Naive B cell (primary cell): ENCODE data around the gene C1QL4. TPM values are rescaled to one million over a fixed set of nuclear protein-coding genes. Genes with fewer than 3 reads are reported as not detected.
"Not testable (repeated sequence)": the region's sequence is repeated elsewhere in the genome, so short reads cannot be mapped to it uniquely, and the experiment has no call there.

ENCODE experiments used
- ATAC-seq, 2 donors: fragments of 150-1000 bp; cut with Tn5 transposase; 2 replicates each; pipeline ENCODE4 v1.10.0; 2021; ENCODE audit warnings: low read depth in 2 of 2, mild to moderate bottlenecking in 2 of 2, moderate library complexity in 2 of 2
- DNase-seq: peaks from one replicate; pipeline ENCODE4 v3.0.0; 2022
- H3K27ac Mint-ChIP-seq, 6 donors: one replicate each; pipeline ENCODE4 v1.8.0; 2020 to 2022; ENCODE audit warnings: mild to moderate bottlenecking in 6 of 6, mixed read lengths in 6 of 6, moderate library complexity in 5 of 6, inconsistent platforms in 2 of 6
- H3K27me3 Mint-ChIP-seq, 3 donors: one replicate each; pipeline ENCODE4 v1.8.0; 2021 to 2022; ENCODE audit warnings: mixed read lengths in 3 of 3, mild to moderate bottlenecking in 1 of 3
- H3K36me3 Mint-ChIP-seq, 2 donors: one replicate each; pipeline ENCODE4 v1.8.0; 2020 to 2022; ENCODE audit warnings: mixed read lengths in 2 of 2, inconsistent platforms in 1 of 2, mild to moderate bottlenecking in 1 of 2
- H3K4me1 Mint-ChIP-seq, 3 donors: one replicate each; pipeline ENCODE4 v1.8.0; 2020 to 2022; ENCODE audit warnings: mixed read lengths in 3 of 3, inconsistent platforms in 1 of 3, mild to moderate bottlenecking in 1 of 3, moderate library complexity in 1 of 3
- H3K4me3 Mint-ChIP-seq, 8 donors: one replicate each; pipeline ENCODE4 v1.8.0; 2020 to 2022; ENCODE audit warnings: mild to moderate bottlenecking in 8 of 8, mixed read lengths in 8 of 8, moderate library complexity in 8 of 8, inconsistent platforms in 2 of 8
- H3K9me3 Mint-ChIP-seq, 7 donors: one replicate each; pipeline ENCODE4 v1.8.0; 2020 to 2022; ENCODE audit warnings: mixed read lengths in 7 of 7, mild to moderate bottlenecking in 5 of 7, inconsistent platforms in 2 of 7, moderate library complexity in 1 of 7
- polyA plus RNA-seq, 6 donors: library from polyadenylated mRNA; unstranded; fragments of 300-500 nt; fragmentation: Illumina TruSeq; gene quantifications; one replicate each; pipeline ENCODE4 v1.2.3, GENCODE V29; 2021; ENCODE audit warnings: low read depth in 6 of 6

C1QL4 gene
- polyA plus RNA-seq, 6 donors from 2014 or later = not detected

GRCh38 chr12:49287876-49288275 lies 49.1 kb downstream of the C1QL4 start:
- Mint-ChIP-seq H3K27ac (no peak overlapping the region), H3K27me3 (peaks cover 27 to 64% (median 59%) of the 10 kb centered on the region in 3 donors), H3K36me3 (no peaks in the 10 kb centered on the region), H3K4me3 (no peak overlapping the region), H3K4me1 (peaks cover 0 to 8% (median 0%) of the 10 kb centered on the region in 3 donors), H3K9me3 (no peaks in the 10 kb centered on the region)
- no peak for ATAC-seq
- DNase-seq = no peak

- Mint-ChIP-seq H3K27ac (no peak overlapping the region), H3K4me3 (no peak overlapping the region), H3K36me3 (no peaks in the 10 kb centered on the region), H3K4me1 (peaks cover 0 to 8% (median 0%) of the 10 kb centered on the region in 3 donors), H3K9me3 (no peaks in the 10 kb centered on the region), H3K27me3 (peaks cover 23 to 58% (median 48%) of the 10 kb centered on the region in 3 donors)
- no peak for DNase-seq
- no peak for ATAC-seq
Observed at GRCh38 chr12:49284672-49285071, 52.3 kb downstream of the C1QL4 start.

GRCh38 chr12:49283541-49284429 lies 53.2 kb downstream of the C1QL4 start:
- H3K36me3 Mint-ChIP-seq = no peaks in the 10 kb centered on the region
- H3K9me3 Mint-ChIP-seq = no peaks in the 10 kb centered on the region
- no peak for ATAC-seq
- H3K27ac Mint-ChIP-seq = no peak overlapping the region
- H3K4me3 Mint-ChIP-seq = no peak overlapping the region
- DNase-seq = no peak
- H3K4me1 Mint-ChIP-seq = peaks cover 0 to 8% (median 0%) of the 10 kb centered on the region in 3 donors
- peaks cover 23 to 61% (median 50%) of the 10 kb centered on the region in 3 donors for H3K27me3 Mint-ChIP-seq

GRCh38 chr12:49282740-49283375 lies 54.1 kb downstream of the C1QL4 start:
- not testable (repeated sequence) for DNase-seq, H3K27ac Mint-ChIP-seq, ATAC-seq, H3K4me3 Mint-ChIP-seq, H3K36me3 Mint-ChIP-seq, H3K4me1 Mint-ChIP-seq, H3K9me3 Mint-ChIP-seq
- peaks cover 15 to 51% (median 40%) of the 10 kb centered on the region in 3 donors for H3K27me3 Mint-ChIP-seq

Other genes with a start within 250 kb of the C1QL4 start
- gene DHH, start 242.4 kb downstream of the C1QL4 start, polyA plus RNA-seq = not detected
- 10 to 100 TPM; 42.4 to 93.6 (median 59.1) TPM for gene LMBR1L, start 226.3 kb downstream of the C1QL4 start, polyA plus RNA-seq
- 100 to 1,000 TPM; 355 to 614 (median 402) TPM for gene TUBA1B, start 205.8 kb downstream of the C1QL4 start, polyA plus RNA-seq
- gene TUBA1A, start 148.1 kb downstream of the C1QL4 start, polyA plus RNA-seq = 100 to 1,000 TPM; 272 to 383 (median 304) TPM
- gene TUBA1C, start 72.1 kb downstream of the C1QL4 start, polyA plus RNA-seq = 10 to 100 TPM; 17.0 to 38.9 (median 31.9) TPM
- not detected for gene PRPH, start 42.0 kb downstream of the C1QL4 start, polyA plus RNA-seq
- gene TROAP, start 13.9 kb downstream of the C1QL4 start, polyA plus RNA-seq = 1 to 10 TPM in 1 of 6 donors, under 1 TPM in 1, not detected in 4; 0.86 to 2.1 TPM
- gene DNAJC22, start 9.7 kb upstream of the C1QL4 start, polyA plus RNA-seq = not detected
- 10 to 100 TPM in 1 of 6 donors, 1 to 10 TPM in 5; 1.9 to 11.4 (median 9.0) TPM for gene SPATS2, start 30.3 kb upstream of the C1QL4 start, polyA plus RNA-seq
- under 1 TPM in 3 of 6 donors, not detected in 3; 0.09 to 0.33 (median 0.18) TPM for gene KCNH3, start 201.8 kb upstream of the C1QL4 start, polyA plus RNA-seq
- gene MCRS1, start 231.0 kb upstream of the C1QL4 start, polyA plus RNA-seq = 10 to 100 TPM; 41.5 to 54.5 (median 51.1) TPM